ENCODE data around the gene ASCC3.

- no peak for TF ChIP-seq SUZ12 (IDR thresholded peaks at IDR 0.05; ENCODE audit: extremely low read depth, insufficient read depth, insufficient read length)
- no peak for TF ChIP-seq YY1 (IDR thresholded peaks at IDR 0.05; ENCODE audit: insufficient read depth, insufficient read length)
Observed at GRCh38 chr6:100565439-100566104, 315.6 kb downstream of the ASCC3 start.
